GM18868 (cell line): ENCODE results near the gene TXNDC2.
"Not testable (repeated sequence)": the region's sequence is repeated elsewhere in the genome, so short reads cannot be mapped to it uniquely, and the experiment has no call there.

Experiments used
- ATAC-seq: cut with Tn5 transposase; IDR thresholded peaks from one replicate; pipeline ENCODE4 v1.9.1; 2021; ENCODE audit warnings: mild to moderate bottlenecking, moderate library complexity; ENCODE audit not compliant: unreplicated experiment

The TXNDC2 gene

DNA sequence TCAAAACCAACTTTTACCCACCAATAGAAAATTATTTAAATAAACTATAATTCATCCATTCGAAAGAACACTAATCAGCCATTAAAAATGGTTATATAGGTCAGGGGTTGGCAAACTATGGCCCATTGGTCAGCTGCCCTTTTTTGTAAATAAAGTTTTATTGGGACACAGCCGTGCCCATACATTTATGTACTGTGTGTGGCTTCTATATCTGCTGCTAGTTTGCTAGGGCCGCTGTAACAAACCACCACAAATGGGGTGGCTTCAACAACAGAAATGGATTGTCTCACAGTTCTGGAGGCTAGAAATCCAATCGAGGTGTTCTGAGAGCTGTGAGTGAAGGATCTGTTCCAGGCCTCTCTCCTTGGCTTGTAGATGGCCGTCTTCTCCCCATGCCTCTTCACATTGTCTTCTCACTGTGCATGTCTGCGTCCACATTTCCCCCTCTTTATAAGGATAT lies 7.0 kb upstream of the TXNDC2 start:
- no peak for ATAC-seq

DNA sequence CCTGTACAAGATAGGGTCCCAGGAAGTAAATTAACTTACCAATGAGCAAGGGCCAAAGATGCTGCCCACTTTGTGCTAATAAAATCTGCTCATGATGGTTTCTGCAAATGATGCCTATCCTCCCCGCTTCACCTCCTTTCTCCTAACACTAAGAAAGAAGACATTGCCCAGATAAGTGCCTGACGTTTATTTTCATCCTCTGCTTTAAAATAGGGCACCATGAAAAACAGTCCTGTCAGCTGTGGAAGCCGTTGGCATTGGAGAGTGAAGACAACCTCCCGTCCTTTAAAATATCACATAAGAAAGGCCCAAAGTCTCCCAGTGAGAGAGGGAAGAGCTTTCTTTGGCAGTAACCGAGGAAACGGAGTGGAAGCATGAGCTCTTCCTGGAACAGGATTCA lies 1.7 kb upstream of the TXNDC2 start:
- ATAC-seq: no peak

DNA sequence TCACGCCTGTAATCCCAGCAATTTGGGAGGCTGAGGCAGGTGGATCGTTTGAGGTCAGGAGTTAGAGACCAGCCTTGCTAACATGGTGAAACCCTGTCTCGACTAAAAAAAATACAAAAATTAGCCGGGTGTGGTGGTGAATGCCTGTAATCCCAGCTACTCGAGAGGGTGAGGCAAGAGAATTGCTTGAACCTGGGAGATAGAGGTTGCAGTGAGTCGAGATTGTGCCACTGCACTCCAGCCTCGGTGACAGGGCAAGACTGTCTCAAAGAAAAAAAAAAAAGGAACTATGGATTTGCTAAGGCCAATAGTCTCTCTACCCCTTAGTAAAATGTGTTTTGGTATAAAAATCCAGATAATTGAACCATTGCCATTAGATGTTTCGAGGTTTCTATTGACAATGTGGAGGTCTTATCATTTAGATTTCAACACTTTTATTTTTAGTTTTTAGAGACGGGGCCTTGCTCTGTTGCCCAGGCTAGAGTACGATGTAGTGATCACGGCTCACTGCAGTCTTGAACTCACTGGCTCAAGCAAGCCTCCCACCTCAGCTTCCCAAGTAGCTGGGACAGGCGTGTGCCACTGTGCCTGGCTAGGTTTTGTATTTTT lies 1.1 kb upstream of the TXNDC2 start:
- no peak for ATAC-seq

DNA sequence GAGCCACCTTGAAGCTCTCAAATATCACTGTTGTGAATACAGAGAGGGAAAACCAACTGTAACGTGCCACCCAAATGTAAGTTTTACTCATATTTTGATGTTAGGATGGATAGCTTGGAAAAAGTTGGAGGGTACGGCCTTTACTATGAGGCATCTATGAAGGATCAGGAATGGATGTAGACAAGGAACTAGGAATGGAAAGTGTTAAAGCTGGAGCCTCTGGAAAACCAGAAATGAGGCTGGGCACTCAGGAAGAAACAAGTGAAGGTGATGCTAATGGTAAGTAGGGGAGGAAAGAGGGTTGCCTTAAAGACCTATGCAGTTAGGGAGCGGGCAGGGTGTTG lies 204 bp downstream of the TXNDC2 start:
- no peak for ATAC-seq

DNA sequence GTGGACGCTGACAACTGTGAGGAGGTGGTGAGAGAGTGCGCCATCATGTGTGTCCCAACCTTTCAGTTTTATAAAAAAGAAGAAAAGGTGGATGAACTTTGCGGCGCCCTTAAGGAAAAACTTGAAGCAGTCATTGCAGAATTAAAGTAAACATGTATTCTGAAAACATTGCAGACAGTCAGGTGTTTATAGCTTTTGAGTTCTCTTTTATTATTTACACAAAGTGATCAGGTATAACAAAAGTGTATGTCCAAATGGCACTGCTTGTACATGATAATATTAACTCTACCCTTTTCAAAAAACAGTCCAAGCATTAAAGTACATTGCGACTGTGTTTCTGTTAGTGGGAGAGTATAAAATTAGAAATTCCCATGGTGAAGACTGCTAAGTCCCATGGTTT lies 2.2 kb downstream of the TXNDC2 start:
- no peak for ATAC-seq

DNA sequence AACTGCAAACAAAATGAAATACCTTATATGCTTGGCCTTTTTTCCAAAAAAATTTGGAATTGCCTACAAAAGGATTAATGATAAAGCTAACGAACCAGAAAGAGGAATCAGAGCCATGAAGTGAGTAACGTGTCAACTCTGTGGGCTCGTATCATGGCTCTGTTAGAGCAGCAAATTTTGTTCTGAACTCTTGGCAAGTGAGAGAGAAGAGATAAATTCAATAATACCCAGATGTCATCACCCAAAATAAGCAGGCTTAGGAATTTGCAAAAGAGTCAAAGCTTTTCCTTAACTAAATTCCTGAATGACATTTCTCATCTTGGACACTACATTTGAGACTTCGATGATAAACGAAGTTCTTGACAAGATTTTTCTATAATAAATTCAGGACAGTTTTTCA lies 4.4 kb downstream of the TXNDC2 start:
- ATAC-seq: no peak

DNA sequence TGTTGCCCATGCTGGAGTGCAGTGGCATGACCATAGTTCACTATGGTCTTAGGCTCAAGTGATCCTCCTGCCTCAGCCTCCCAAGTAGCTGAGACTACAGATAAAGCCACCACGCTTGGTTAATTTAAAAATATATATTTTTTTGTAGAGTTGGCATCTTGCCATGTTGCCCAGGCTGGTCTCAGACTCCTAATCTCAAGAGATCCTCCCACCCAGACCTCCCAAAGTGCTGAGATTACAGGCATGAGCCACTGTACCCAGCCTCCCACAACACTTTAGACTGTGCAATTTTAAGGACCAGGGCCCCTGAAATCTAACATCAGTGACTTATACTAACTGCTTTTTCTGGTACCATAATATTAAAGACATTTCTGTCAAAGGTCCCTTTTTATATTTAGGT lies 5.2 kb downstream of the TXNDC2 start:
- no peak for ATAC-seq

DNA sequence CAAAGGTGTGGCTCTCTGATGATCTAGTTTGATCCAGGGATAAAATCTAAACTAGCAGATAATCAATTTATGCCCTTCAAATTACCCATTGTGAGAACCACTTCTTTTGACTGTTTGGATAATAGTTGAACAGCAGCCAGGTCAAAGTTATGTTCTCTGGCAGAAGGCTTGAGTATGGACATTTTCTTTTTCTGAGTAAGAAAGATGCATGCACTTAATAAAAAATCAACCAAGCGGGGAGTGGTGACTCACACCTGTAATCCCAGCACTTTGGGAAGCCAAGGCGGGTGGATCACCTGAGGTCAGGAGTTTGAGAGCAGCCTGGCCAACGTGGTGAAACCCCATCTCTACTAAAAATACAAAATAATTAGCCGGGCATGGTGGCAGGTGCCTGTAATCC lies 5.7 kb downstream of the TXNDC2 start:
- not testable (repeated sequence) for ATAC-seq

DNA sequence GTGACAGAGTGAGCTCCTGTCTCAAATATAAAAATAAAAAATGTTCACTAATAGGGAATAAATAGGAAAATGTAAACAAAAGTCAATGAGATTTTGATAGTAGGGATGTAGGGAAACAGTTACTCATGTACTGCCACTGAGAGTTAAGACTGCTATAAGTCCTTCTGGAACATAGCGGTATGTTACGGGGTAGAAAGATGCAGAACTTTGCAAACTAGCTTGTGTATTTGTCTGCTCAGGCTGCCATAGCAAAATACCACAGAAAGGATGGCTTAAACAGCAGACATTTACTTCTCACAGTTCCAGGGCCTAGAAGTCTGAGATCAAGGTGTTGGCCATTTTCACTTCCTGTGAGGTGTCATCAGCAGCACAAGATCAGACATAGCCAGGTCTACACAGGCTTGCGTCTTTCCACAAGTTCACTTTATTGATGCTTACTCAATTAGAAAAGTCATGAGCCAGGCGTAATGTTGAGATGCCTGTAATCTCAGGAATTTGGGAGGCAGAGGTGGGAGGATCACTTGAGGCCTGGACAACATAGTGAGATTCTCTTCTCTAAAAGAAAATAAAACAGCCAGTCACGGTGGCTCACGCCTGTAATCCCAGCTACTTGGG lies 8.8 kb downstream of the TXNDC2 start:
- no peak for ATAC-seq

DNA sequence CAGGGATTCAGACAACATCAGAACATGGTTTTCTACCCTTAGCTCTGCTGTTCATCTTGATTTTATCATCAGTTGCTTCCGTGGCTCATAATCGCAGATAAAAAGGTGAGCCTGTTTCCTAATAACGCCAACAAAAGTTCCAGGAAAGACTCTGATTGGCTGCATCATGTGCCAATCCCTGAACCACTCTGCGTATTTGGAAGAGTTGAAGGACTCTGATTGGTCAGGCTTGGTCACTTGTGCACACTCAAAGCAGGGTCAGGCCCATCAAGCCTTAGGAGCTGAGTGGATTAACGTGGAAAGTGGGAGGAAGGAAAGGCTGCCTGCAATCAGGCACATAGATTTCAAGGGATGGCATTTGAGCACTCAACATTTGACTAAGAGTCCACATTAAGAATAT lies 11.4 kb downstream of the TXNDC2 start:
- ATAC-seq: no peak

DNA sequence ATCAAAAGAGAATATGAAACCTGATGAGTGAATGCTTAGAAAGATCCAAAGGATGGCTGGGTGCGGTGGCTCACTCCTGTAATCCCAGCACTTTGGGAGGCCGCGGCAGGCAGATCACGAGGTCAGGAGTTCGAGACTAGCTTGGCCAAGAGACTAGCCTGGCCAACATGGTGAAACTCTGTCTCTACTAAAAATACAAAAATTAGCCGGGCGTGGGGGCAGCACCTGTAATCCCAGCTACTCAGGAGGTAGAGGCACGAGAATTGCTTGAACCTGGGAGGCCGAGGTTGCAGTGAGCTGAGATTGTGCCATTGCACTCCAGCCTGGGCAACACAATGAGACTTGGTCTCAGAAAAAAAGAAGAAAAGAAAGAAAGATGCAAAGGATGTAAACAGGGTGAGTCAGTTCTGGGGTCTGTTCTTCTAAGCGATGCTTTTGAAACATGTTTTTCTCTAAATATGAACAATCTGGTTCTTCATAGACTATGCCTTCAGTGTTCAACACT lies 12.1 kb downstream of the TXNDC2 start:
- ATAC-seq: not testable (repeated sequence)

DNA sequence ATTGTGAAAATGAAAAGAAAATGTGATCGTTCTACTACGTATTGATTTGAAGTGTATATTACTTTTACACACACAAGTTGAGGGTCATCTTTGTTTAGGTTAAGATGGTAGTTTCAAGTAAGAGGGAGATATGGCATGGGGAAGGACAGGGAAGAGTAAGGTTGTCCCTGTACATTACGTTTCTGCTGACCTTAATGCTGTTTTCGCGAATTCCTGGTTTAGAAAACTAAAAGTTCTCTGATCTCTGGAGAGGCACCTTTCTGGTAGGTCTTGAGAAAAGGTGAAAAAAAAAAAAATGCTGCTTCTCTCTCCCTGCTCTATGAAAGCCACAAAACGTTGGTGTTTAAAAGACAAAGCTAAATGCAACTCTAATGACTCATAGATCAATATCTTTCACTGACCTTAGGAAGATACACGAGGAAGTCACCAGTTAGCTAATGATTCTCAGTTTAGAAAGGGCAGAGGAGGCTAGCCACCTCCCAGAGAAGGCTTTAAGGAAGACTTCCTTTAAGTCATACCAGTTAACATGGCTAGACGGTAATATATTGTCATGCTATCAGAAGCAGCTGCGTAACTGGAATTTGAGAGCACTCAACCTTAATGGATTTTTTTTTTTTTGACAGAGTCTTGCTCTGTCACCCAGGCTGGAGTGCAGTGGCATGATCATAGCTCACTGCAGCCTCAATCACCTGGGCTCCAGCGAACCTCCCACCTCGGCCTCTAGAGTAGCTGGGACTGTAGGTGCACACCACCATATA lies 13.2 kb downstream of the TXNDC2 start:
- peak; percentile 66 for ATAC-seq

DNA sequence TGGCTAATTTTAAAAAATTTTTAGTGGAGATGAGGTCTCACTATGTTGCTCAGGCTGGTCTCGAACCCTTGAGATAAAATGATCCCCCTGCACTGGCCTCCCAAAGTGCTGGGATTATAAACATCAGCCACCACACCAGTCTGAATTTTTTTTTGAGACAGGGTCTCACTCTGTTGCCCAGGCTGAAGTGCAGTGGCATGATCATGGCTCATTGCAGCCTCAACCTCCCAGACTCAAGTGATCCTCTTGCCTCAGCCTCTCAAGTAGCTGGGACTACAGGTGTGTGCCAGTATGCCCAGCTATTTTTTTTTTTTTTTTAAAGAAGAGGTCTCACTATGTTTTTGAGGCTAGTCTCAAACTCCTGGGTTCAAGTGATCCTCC lies 13.8 kb downstream of the TXNDC2 start:
- not testable (repeated sequence) for ATAC-seq

DNA sequence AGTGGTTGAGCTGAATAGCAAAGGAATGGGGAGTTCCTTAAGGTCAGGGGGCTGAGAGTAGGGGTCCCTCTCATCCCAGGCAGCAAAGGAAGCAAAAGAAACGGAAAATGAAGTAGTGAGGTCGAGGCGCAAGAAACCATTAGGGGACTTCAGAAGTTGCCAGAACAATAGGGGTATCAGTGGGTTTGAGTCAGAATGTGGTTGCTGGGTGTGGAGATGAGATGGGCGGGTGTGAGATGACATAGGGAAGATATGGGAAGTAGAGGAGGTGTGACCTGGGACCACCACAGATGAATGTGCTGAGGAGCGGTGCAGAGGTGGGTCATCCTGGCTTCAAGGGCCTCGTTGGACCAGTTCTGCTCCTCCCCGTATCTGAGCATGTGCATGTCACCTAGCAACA lies 14.9 kb downstream of the TXNDC2 start:
- no peak for ATAC-seq

DNA sequence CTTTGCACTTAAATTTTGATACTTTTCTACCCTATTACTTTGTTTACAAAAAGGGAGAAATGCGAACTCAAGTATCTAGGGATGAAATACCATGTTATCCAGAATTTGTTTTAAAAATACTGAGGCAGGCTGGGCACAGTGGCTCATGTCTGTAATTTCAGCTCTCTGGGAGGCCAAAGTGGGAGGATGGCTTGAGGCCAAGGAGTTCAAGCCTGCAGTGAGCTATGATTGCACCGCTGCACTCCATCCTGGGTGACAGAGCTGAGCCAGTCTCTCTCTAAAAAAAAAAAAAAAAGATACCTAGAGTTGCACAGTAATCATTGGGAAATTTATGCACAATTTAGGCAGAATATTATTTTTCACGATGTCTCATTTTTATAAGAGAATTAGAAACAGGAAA lies 15.6 kb downstream of the TXNDC2 start:
- no peak for ATAC-seq

DNA sequence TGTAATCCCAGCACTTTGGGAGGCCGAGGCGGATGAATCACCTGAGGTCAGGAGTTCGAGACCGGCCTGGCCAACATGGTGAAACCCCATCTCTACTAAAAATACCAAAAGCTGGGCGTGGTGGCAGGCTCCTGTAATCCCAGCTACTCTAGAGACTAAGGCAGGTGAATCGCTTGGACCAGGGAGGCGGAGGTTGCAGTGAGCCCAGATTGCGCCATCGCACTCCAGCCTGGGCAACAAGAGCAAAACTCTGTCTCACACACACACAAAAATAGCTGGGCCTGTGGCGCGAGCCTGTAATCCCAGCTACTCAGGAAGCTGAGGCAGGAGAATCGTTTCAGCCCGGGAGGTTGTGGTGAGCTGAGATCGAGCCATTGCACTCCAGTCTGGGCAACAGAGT lies 16.5 kb downstream of the TXNDC2 start:
- ATAC-seq: not testable (repeated sequence)

DNA sequence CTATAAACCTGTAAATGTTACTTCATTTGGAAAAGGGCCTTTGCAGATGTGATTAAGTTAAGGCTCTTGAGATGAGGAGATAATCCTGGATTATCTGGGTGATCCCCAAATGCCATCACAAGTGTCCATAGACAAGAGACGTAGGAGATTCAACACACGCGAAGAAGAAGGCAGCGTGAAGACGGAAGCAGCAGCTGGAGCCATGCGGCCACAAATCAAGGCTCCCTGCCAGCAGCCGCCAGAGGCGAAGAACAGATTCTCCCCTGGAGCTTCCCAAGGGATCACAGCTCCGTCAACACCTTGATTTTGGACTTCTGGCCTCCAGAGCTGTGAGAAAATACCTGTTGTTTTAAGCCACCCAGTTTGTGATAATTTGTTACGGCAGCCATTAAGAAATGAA lies 17.1 kb downstream of the TXNDC2 start:
- no peak for ATAC-seq

DNA sequence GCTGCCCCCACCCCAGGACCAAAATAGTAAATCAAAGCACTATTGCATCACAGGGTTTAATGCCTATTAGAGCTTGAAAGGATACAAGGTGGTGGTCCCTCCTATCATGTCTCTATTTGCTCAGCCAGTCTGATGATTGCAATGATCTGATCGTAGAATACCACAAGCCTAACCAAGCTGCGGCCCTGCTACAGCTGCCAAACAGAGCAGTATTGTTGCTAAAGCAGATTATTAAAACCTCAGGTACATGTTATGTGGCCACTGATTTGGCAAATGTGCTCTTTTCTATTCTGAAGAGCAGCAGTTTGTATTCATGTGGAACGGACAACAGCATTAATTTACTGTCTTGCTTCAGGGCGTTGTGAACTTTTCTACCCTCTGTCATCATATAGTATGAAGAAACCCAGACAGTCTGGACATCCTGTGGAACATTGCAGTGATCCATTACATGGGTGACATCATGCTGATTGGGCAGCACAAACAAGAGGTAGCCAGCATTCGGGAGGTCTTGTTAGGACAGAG lies 19.7 kb downstream of the TXNDC2 start:
- ATAC-seq: no peak

DNA sequence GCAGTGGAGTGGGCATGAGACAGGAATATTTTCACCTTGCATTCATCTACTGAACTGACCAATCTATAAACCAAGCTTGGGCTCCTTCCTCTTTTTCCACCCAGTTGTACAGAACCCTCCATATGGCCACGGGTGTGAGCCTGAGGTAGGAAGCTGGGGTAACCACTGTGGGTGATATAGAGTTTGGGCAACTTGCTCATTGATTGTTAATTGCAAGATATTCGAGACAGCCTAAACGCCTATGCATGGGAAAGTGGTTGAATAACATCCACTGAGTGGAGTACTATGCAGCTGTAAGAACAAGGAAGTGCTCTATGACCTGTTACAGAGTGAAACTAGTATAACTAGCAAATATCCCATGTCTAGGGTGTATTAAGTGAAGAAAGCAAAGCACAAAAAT lies 20.7 kb downstream of the TXNDC2 start:
- ATAC-seq: no peak

DNA sequence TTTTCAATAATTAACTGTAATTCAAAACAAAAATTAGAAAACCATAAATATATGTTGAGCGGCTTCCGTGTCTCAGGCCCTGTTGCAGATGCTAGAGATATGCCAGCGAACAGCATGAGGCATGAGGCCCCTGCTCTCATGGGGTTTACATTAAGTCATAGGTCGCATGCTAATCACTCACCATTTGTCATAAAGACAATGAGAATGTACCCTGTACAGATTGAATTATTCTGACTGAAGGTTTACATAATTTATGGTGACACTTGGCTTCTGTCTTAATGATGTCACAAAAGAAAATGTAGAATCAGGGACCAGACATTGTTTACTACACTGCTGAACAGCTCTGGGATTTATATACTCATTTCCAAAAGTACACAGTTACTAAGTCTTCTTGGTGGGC lies 22.1 kb downstream of the TXNDC2 start:
- no peak for ATAC-seq

DNA sequence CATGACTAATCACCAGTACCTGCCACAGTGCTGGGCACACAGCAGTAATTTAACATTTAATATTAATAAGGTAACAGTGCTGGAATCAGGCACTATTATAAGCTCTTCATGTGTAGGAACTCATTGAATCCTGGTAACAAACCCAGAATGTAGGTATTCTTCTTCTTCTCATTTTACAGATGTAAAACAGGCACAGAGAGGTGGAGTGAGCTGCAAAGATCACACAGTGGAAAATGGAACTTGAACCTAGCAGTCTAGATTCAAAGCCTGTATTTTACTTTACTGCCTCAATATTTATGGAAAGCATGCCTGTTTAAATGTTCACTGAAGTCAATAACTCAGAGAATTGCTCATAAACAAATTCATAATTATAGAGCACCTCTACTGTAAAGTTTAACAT lies 24.3 kb downstream of the TXNDC2 start:
- ATAC-seq: no peak

DNA sequence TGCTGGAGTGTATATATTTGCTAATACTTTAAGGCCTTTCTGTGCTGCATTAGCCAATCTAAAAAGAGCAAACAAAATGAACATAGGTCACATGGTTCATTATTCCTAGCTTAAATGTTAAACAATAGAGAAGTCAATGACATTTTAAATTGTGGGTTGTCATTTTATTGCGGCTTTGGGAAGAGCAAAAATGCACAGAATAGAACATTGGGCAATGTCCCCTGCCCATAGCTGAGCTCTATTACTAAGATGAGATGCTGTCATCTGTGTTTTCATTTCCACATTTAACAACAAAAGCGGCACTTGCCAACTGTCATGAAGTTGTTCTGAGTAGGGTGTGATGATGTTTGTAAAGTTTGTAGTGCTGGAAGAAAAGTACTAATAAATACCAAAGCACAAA lies 24.9 kb downstream of the TXNDC2 start:
- no peak for ATAC-seq
